GM21423 (cell line): ENCODE data around the gene KNDC1.

Source experiments
- ATAC-seq: cut with Tn5 transposase; IDR thresholded peaks from one replicate; pipeline ENCODE4 v1.9.1; 2021; ENCODE audit warnings: mild to moderate bottlenecking, moderate library complexity; ENCODE audit not compliant: unreplicated experiment

KNDC1 gene

GRCh38 chr10:133272301-133272963 lies 112.4 kb downstream of the KNDC1 start:
- no peak for ATAC-seq

DNA sequence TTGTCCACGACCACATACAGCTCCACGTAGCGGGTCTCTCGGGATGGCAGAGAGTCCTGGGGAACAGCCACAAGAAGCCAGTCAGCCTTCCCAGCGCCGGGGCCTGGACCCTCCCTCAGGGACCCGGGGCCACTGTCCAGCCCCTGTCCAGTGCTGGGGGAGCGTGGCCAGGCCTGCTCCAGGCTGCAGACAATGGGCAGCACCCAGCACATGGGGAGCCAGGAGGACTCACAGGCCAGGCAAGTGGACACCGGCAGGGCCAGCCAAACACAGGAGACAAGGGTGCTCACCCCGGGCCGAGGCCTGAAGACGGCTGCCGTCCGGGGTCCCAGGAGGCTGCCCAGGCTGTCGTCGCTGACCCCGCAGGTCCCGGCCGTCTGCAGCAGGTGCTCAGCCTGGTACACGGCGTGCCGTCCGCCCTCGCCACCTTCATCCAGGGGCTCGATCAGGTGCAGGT lies 113.0 kb downstream of the KNDC1 start:
- ATAC-seq: no peak

DNA sequence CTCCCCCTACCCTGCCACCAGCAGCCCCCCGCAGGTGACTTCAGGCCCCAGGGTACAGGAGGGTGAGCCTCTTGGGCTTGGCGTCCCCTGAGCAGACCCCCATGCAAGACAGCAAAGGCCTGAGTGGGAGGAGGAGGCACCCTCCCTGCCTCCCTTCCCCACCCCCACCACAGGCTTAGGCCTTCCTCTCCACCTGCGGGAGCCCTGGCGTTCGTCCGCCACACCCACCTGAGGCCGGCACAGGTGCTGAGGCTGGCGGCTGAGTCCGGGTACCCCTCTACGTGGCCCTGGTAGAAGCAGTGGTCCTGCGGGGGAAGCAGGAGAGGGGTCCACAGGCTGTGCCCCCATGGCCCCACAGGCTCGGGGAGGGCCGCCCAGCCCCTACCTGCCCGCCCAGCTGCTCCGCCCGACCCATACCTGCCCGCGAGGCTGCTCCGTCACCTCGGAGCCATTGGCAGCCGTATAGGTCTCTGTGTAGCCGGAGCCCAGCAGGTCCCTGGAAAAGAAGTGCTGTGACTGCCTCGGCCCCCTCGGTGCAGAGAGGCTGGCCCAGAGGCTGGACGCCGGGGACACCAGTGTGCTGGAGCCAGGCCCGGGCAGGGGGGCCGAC lies 113.6 kb downstream of the KNDC1 start:
- no peak for ATAC-seq

DNA sequence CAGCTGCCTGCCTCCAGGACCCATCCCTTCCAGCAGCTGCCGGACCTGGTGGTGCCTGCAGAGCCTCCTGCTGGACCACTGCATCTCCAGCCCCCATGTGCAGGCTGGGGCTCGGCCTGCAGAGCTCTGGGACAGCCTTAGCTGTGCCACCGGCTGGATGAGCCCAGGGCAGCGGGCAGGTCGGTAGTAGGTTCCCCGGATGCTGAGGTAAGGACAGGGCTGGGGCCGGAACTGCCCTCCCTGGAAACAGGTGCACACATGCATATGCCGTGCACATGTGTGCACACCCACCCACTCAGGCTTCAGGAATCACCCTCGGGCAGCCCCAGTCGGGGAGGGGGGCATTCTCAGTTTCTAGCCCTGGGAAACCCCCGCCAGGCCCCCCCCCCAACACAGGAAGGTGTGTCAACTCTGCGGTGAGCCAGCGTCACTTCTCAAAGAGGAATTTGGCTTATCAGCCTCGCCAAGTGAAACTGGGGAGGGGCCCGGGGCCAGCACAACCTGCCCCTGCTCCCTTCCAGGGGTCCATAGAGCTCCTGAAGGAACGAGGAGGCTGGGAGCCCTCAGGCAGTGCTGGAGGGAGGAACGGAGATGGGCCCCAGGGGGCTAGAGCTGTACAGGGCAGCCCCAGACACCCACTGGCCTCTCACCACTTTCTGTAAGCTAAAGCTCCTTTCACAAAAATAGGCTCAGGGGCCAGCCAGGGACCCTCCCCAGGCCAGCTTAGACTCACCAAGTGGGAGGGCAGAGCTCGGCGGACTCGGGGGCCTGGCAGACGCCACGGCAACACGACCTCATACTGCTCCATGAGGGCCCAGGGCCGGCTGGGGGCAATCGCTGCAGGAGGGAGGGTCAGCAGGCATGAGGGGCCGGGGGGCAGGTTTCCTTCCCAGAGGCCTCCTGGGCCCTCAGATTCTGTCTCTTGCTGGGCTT lies 115.0 kb downstream of the KNDC1 start:
- peak; percentile 63 for ATAC-seq

GRCh38 chr10:133275684-133276092 lies 115.7 kb downstream of the KNDC1 start:
- peak; percentile 23 for ATAC-seq
